ENCODE results near the gene YJEFN3.

Gene YJEFN3

DNA sequence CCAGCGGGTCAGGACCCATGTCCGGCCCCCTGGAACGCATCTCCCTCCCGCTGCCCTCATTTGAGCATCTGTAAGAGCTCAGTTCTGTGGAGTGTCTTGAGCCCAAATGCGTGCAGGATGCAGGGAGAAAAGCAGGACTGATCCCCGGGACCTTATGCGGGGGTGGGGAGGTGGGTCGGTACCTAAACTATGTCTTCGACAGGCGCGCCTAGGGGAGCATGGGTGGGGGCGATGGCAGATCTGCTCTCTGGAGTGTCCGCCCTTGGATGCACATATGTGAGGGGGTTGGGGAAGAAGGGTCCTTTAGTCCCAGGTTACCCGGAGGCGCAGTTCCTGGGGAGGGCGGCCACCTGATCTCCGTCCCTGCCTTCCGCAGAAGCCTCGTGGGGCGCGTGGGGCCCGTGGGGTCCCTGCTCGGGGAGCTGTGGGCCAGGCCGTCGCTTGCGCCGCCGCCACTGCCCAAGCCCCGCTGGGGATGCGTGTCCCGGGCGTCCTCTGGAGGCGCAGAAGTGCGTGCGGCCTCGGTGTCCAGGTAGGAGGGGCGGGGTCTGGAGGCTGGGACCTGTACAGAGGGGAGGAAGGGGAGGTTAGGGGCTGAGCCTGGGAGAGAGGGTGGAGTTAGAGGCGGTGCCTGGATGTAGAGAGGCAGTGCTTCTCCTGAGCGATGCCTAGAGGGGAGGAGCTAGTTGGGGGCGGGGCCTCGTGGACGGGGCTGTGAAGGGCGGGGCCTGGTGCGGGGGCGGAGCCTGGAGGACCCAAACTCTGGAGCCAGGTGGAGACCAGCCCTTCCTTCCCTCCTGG, 12.2 kb downstream of the YJEFN3 start:
- no peaks in the 10 kb centered on the region for H3K9me3 ChIP-seq (ENCODE audit: control insufficient read depth, insufficient read depth, low read length)
- H3K27me3 ChIP-seq (ENCODE audit: control insufficient read depth, low read length) = peaks cover 16% of the 10 kb centered on the region
- H3K27ac ChIP-seq (ENCODE audit: low read depth, low read length) = no peak overlapping the region
- peak overlapping the region; percentile 65 for H3K4me2 ChIP-seq (ENCODE audit: low read length)
- no peaks in the 10 kb centered on the region for H3K36me3 ChIP-seq (ENCODE audit: control insufficient read depth, low read length)
- H3K9me2 ChIP-seq (replicated peaks; ENCODE audit: control insufficient read depth, low read length) = no peaks in the 10 kb centered on the region
- peak overlapping the region; percentile 62 for H3K4me3 ChIP-seq (ENCODE audit: low read length)
- no peaks in the 10 kb centered on the region for H3K79me2 ChIP-seq (ENCODE audit: control insufficient read depth, low read length)
- H4K20me1 ChIP-seq (ENCODE audit: control insufficient read depth, insufficient read depth, low read depth, low read length) = no peaks in the 10 kb centered on the region
- H3K4me1 ChIP-seq (ENCODE audit: control insufficient read depth, low read length) = peaks cover 24% of the 10 kb centered on the region
- TF ChIP-seq EZH2phosphoT487 (IDR thresholded peaks at IDR 0.05; ENCODE audit: borderline replicate concordance, low read length) (no peak), CTCF (IDR thresholded peaks at IDR 0.05; ENCODE audit: low read depth, low read length, poor library complexity, severe bottlenecking) (no peak)
- H3F3A ChIP-seq (ENCODE audit: control insufficient read depth, insufficient read depth) = peaks cover 3% of the 10 kb centered on the region

- no peaks in the 10 kb centered on the region for H3K9me2 ChIP-seq (replicated peaks; ENCODE audit: control insufficient read depth, low read length)
- H4K20me1 ChIP-seq (ENCODE audit: control insufficient read depth, insufficient read depth, low read depth, low read length) = no peaks in the 10 kb centered on the region
- peaks cover 3% of the 10 kb centered on the region for H3F3A ChIP-seq (ENCODE audit: control insufficient read depth, insufficient read depth)
- H3K4me3 ChIP-seq (ENCODE audit: low read length) = peak overlapping the region; percentile 62; the same call in 1 of the 2 replicates
- peaks cover 16% of the 10 kb centered on the region for H3K27me3 ChIP-seq (ENCODE audit: control insufficient read depth, low read length)
- no peaks in the 10 kb centered on the region for H3K79me2 ChIP-seq (ENCODE audit: control insufficient read depth, low read length)
- no peak for TF ChIP-seq EZH2phosphoT487 (IDR thresholded peaks at IDR 0.05; ENCODE audit: borderline replicate concordance, low read length)
- no peak for TF ChIP-seq CTCF (IDR thresholded peaks at IDR 0.05; ENCODE audit: low read depth, low read length, poor library complexity, severe bottlenecking)
- H3K9me3 ChIP-seq (ENCODE audit: control insufficient read depth, insufficient read depth, low read length) = no peaks in the 10 kb centered on the region
- H3K36me3 ChIP-seq (ENCODE audit: control insufficient read depth, low read length) = no peaks in the 10 kb centered on the region
- peak overlapping the region; percentile 65 for H3K4me2 ChIP-seq (ENCODE audit: low read length)
- H3K4me1 ChIP-seq (ENCODE audit: control insufficient read depth, low read length) = peaks cover 24% of the 10 kb centered on the region
- no peak overlapping the region for H3K27ac ChIP-seq (ENCODE audit: low read depth, low read length)
Measured at GRCh38 chr19:19541616-19542015, 12.9 kb downstream of the YJEFN3 start.

DNA sequence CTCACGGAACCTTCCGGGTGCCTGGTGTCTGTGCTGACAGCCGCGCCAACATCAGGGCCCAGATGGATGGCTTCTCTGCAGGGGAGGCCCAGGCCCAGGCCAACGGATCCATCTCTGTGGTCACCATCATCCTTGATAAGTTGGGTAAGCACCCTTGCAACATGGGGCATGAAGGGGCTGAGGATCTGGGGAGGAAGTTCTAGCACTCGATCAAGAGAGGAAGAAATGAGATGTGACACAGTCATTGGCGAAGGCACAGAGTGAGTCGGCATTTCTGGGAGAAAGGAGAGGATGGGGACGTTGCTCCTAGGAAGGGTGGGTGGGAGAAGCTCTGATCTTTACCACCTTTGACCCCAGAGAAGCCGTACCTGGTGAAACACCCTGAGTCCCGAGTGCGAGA, 13.8 kb downstream of the YJEFN3 start:
- Histone ChIP-seq H3K9me3 (ENCODE audit: control insufficient read depth, insufficient read depth, low read length) (no peaks in the 10 kb centered on the region), H3F3A (ENCODE audit: control insufficient read depth, insufficient read depth) (peaks cover 3% of the 10 kb centered on the region), H3K9me2 (replicated peaks; ENCODE audit: control insufficient read depth, low read length) (no peaks in the 10 kb centered on the region), H3K27me3 (ENCODE audit: control insufficient read depth, low read length) (peaks cover 14% of the 10 kb centered on the region), H3K27ac (ENCODE audit: low read depth, low read length) (no peak overlapping the region), H3K36me3 (ENCODE audit: control insufficient read depth, low read length) (no peaks in the 10 kb centered on the region), H3K4me1 (ENCODE audit: control insufficient read depth, low read length) (peaks cover 24% of the 10 kb centered on the region), H3K4me3 (ENCODE audit: low read length) (no peak overlapping the region), H3K4me2 (ENCODE audit: low read length) (no peak overlapping the region), H4K20me1 (ENCODE audit: control insufficient read depth, insufficient read depth, low read depth, low read length) (no peaks in the 10 kb centered on the region), H3K79me2 (ENCODE audit: control insufficient read depth, low read length) (no peaks in the 10 kb centered on the region)
- no peak for TF ChIP-seq EZH2phosphoT487 (IDR thresholded peaks at IDR 0.05; ENCODE audit: borderline replicate concordance, low read length)
- no peak for TF ChIP-seq CTCF (IDR thresholded peaks at IDR 0.05; ENCODE audit: low read depth, low read length, poor library complexity, severe bottlenecking)
